Peyer's patch (tissue), 4 donors: ENCODE results near the gene MRPL4.

Experiments used
- CTCF ChIP-seq, 6 experiments: fragments of 450-650 bp in 4 of 6; fragments of 200-600 bp in 2 of 6; sonication (generic) in 1 of 6; IDR thresholded peaks; one replicate each; pipeline ENCODE4 v1.5.1; 2017 to 2019; ENCODE audit warnings: antibody characterized with exemption in 6 of 6, mild to moderate bottlenecking in 3 of 6, moderate library complexity in 1 of 6
- POLR2A ChIP-seq, 2 donors: fragments of 450-650 bp; IDR thresholded peaks; one replicate each; pipeline ENCODE4 v1.5.1; 2017; ENCODE audit warnings: antibody characterized with exemption in 2 of 2, mild to moderate bottlenecking in 2 of 2, moderate library complexity in 2 of 2

DNA sequence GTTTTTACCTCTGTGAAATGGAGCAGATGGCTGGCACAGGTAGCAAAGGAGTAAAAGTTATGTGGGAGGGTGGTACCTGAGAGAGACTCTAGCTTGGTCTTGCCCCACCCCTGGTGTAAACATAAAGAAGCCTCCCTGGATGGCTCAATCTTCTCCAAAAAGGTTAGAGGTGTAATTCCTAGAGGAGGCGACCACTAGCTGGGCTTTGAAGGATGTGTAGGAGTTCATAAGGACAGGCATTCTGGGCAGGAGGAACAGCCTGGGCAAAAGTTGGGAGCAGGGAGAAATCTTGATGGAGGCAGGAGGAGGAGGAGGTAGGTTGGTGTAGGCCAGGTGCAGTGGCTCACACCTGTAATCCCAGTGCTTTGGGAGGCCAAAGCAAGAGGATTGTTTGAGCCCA lies 26.9 kb downstream of the MRPL4 start:
- no peak for TF ChIP-seq CTCF (IDR thresholded peaks at IDR 0.05)
- no peak for TF ChIP-seq POLR2A (IDR thresholded peaks at IDR 0.05)
